Measurements from ENCODE around the gene HTR2C.

DNA sequence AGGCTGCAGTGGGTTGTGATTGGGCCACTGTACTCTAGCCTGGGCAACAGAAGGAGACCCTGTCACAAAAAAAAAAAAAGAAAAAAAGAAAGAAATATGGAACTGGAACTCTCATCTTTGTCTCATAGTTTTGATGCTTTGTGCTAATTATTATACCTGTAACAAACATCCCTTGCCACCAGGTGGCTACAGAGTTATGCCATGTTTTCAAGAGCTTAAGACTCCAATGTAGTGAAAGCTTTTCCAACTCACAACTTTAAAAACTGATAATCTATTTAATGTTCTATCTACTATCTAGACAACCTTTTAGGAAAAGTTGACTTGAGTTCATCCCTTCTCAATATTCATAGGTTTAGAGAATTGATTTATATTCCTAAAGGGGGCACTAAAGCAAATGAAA, 42.4 kb downstream of the HTR2C start:
- no peak for TF ChIP-seq GATA3 (IDR thresholded peaks at IDR 0.05; ENCODE audit: low read depth, low read length)
- TF ChIP-seq GATA2 (IDR thresholded peaks at IDR 0.05; ENCODE audit: low read depth, low read length) = no peak
